DND-41 (cell line): Measurements from ENCODE around the gene ATXN2.
A peak's percentile ranks its signal among the peaks of the same experiment; 100 is the strongest.
"Not testable (repeated sequence)": the region's sequence is repeated elsewhere in the genome, so short reads cannot be mapped to it uniquely, and the experiment has no call there.

Experiments
- ATAC-seq: fragments of 200-7000 bp; cut with Tn5 transposase; 3 replicates; pipeline ENCODE4 v1.9.1; 2021; ENCODE audit warnings: low read depth; ENCODE audit not compliant: insufficient read depth
- DNase-seq: peaks from one replicate; pipeline ENCODE4 v3.0.0-alpha.2; 2020
- H2AFZ ChIP-seq: 2 replicates; pipeline ENCODE4 v1.6.0; 2012; ENCODE audit warnings: low read depth, low read length
- H3K27ac ChIP-seq: 2 replicates; pipeline ENCODE4 v1.5.1; 2012; ENCODE audit warnings: low read length, inconsistent platforms
- H3K27me3 ChIP-seq: fragments of 200-600 bp; sonication (generic); 2 replicates; pipeline ENCODE4 v1.6.0; 2012; ENCODE audit warnings: low read length, mild to moderate bottlenecking, inconsistent platforms; ENCODE audit not compliant: insufficient read depth, poor library complexity
- H3K36me3 ChIP-seq: 2 replicates; pipeline ENCODE4 v1.5.1; 2012; ENCODE audit warnings: low read length, inconsistent platforms; ENCODE audit not compliant: insufficient read depth
- H3K4me1 ChIP-seq: 2 replicates; pipeline ENCODE4 v1.5.1; 2012; ENCODE audit warnings: mild to moderate bottlenecking, low read length; ENCODE audit not compliant: insufficient read depth
- H3K4me2 ChIP-seq: 2 replicates; pipeline ENCODE4 v1.6.0; 2012; ENCODE audit warnings: mild to moderate bottlenecking, moderate library complexity, low read length, inconsistent platforms; ENCODE audit not compliant: insufficient read depth
- H3K4me3 ChIP-seq, 2 experiments: fragments of 200-600 bp in 1 of 2; shearing (Covaris generic) in 1 of 2; 2 replicates each; pipeline ENCODE4 v1.5.1; 2012 to 2016; ENCODE audit warnings: inconsistent platforms in 2 of 2, low read length in 2 of 2, mild to moderate bottlenecking in 2 of 2, low read depth in 1 of 2, moderate library complexity in 1 of 2
- H3K79me2 ChIP-seq: 2 replicates; pipeline ENCODE4 v1.6.0; 2012; ENCODE audit warnings: low read length, inconsistent platforms; ENCODE audit not compliant: insufficient read depth
- H3K9ac ChIP-seq: 2 replicates; pipeline ENCODE4 v1.6.0; 2012; ENCODE audit warnings: low read depth, mild to moderate bottlenecking, inconsistent platforms, low read length, moderate library complexity
- H3K9me3 ChIP-seq: 2 replicates; pipeline ENCODE4 v1.5.1; 2012; ENCODE audit warnings: low read length, moderate library complexity, mild to moderate bottlenecking, inconsistent platforms; ENCODE audit not compliant: insufficient read depth, severe bottlenecking
- H4K20me1 ChIP-seq: 2 replicates; pipeline ENCODE4 v1.6.0; 2012; ENCODE audit warnings: low read length; ENCODE audit not compliant: insufficient read depth
- EZH2 ChIP-seq: IDR thresholded peaks from 3 replicates; pipeline ENCODE4 v1.6.1; 2012; ENCODE audit warnings: borderline replicate concordance, low read depth, mild to moderate bottlenecking, moderate library complexity, low read length, inconsistent platforms; ENCODE audit not compliant: severe bottlenecking
- TF ChIP-seq, protein P1 (sequence below): IDR thresholded peaks from 2 replicates; pipeline ENCODE4 v1.5.1; 2012; ENCODE audit warnings: borderline replicate concordance, low read length, moderate library complexity, mild to moderate bottlenecking; ENCODE audit not compliant: poor library complexity, severe bottlenecking; ENCODE audit errors: extremely low read depth

Gene ATXN2

DNA sequence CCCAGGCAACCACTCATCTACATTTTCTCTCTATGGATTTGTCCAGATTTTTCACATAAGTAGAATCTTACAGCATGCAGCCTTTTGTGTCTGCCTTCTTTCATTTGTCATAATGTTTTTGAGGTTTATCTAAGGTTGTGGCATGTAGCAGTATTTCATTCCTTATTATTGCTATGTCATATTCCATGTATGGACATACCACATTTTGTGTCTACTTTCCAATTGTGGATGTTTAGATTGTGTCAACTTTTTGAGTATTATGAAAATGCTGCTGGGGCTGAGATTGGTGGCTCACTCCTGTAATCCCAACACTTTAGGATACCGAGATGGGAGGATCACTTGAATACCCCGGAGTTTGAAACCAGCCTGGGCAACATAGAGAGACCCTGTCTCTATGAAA, 3.2 kb upstream of the ATXN2 start:
- no peak overlapping the region for H3K4me2 ChIP-seq
- H3K27me3 ChIP-seq: no peaks in the 10 kb centered on the region
- no peak overlapping the region for H3K27ac ChIP-seq
- H3K9me3 ChIP-seq: no peaks in the 10 kb centered on the region
- no peak overlapping the region for H3K9ac ChIP-seq
- peaks cover 10% of the 10 kb centered on the region; the same call in 1 of the 2 replicates for H3K4me1 ChIP-seq
- peaks cover 20% of the 10 kb centered on the region for H3K79me2 ChIP-seq
- DNase-seq (no peak), ATAC-seq (no peak)
- H3K4me3 ChIP-seq: no peak overlapping the region
- TF ChIP-seq, protein P1, sequence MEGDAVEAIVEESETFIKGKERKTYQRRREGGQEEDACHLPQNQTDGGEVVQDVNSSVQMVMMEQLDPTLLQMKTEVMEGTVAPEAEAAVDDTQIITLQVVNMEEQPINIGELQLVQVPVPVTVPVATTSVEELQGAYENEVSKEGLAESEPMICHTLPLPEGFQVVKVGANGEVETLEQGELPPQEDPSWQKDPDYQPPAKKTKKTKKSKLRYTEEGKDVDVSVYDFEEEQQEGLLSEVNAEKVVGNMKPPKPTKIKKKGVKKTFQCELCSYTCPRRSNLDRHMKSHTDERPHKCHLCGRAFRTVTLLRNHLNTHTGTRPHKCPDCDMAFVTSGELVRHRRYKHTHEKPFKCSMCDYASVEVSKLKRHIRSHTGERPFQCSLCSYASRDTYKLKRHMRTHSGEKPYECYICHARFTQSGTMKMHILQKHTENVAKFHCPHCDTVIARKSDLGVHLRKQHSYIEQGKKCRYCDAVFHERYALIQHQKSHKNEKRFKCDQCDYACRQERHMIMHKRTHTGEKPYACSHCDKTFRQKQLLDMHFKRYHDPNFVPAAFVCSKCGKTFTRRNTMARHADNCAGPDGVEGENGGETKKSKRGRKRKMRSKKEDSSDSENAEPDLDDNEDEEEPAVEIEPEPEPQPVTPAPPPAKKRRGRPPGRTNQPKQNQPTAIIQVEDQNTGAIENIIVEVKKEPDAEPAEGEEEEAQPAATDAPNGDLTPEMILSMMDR: no peak
- TF ChIP-seq EZH2: no peak
- H3K36me3 ChIP-seq: peaks cover 2% of the 10 kb centered on the region; the same call in 1 of the 2 replicates
- peaks cover 10% of the 10 kb centered on the region; the same call in 1 of the 2 replicates for H4K20me1 ChIP-seq
- no peak overlapping the region for H2AFZ ChIP-seq

DNA sequence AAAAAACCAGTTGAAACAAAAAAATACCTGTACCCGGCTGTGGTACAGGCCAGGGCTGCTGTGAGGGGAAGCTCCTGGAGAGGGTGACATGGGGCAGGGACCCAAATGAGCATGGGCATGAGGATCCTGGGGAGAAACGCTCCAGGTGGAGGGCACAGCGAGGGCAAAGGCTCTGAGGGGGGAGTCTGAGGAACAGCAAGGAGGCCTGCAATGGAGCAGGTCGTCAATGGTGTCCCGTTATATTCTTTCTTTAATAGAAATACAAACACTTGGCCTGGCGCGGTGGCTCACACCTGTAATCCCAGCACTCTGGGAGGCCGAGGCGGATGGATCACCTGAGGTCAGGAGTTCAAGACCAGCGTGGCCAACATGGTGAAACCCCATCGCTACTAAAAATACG, 1.9 kb upstream of the ATXN2 start:
- not testable (repeated sequence) for H3K4me3 ChIP-seq, H3K27me3 ChIP-seq, H3K9ac ChIP-seq, H3K27ac ChIP-seq, H3K9me3 ChIP-seq, H2AFZ ChIP-seq, ATAC-seq, H3K4me2 ChIP-seq, DNase-seq, H3K36me3 ChIP-seq
- H3K4me1 ChIP-seq: peaks cover 24% of the 10 kb centered on the region
- H4K20me1 ChIP-seq: peaks cover 22% of the 10 kb centered on the region; the same call in 1 of the 2 replicates
- peaks cover 34% of the 10 kb centered on the region for H3K79me2 ChIP-seq

DNA sequence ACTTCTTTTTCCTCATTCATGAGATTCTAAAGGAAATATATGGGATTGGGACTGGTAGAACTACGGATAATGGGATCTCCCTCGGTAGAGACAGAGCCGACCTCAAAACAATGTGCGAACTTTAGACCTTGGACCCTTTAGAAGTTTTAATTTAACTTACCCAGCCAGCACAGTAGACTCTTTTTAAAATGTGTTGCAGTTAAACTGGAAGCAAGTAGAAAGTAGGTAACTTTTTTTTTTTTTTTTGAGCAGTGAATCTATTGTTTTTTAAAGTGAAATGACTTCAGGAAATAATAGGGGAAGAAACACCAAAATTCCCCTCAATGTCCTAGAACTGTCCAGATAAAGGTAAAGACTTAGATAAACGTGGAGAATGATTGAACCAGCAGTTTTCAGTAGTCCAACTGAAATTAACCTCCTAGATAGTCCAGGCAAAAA, 1.1 kb upstream of the ATXN2 start:
- Histone ChIP-seq H3K9me3 (no peaks in the 10 kb centered on the region), H3K79me2 (peaks cover 41% of the 10 kb centered on the region), H4K20me1 (peaks cover 29% of the 10 kb centered on the region), H3K4me2 (peak overlapping the region; percentile 87), H3K9ac (peak overlapping the region; percentile 62), H2AFZ (peak overlapping the region; percentile 82), H3K4me1 (peaks cover 30% of the 10 kb centered on the region), H3K27me3 (no peaks in the 10 kb centered on the region), H3K27ac (peak overlapping the region; percentile 98), H3K4me3 (peak overlapping the region; percentile 23 to 98; a peak in 3 of 4 replicates), H3K36me3 (peaks cover 2% of the 10 kb centered on the region; the same call in 1 of the 2 replicates)
- no peak for TF ChIP-seq EZH2
- TF ChIP-seq, protein P1: no peak
- DNase-seq: no peak
- no peak for ATAC-seq

DNA sequence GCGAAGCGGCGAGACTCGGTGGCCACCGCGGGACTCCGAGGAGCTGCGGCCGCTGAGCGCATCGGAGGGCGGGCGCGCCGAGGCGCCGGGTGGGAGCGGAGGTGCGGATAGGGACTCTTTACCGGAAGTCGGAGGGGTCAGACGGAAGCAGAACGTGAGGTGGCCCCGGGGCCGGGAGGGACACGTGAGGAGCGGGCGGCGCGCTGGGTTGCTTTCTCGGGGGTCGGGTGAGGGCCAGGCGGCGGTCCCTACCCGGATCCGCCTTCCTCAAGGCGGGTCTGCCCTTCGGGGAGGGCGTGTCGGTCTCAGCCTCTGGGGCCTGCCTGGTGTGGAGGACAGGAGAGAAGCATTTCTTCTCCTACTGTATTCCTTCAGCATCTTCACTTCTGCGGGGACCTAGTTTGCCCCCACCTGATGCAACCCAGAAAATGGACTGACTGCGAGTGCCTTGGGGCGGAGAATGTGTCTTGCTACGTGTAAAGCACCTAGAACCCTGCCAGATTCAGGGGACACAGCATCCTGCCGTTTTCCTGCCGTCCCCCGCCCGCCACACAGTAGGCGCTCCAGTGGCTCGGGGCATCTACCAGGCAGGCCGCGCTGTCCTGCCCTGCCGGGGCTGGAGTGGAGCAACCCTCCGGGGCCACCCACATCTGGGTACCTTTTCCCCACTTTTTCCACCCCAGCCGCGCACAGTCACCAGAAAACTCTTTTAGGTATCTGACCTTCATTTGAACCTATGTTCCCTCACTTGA, 514 bp upstream of the ATXN2 start:
- DNase-seq (peak; percentile 92), ATAC-seq (peak; percentile 86)
- Histone ChIP-seq H3K36me3 (peaks cover 2% of the 10 kb centered on the region; the same call in 1 of the 2 replicates), H4K20me1 (peaks cover 34% of the 10 kb centered on the region), H3K4me2 (peak overlapping the region; percentile 87), H3K27ac (peak overlapping the region; percentile 98), H3K9me3 (no peaks in the 10 kb centered on the region), H3K4me3 (peak overlapping the region; percentile 23 to 98; a peak in 3 of 4 replicates), H3K9ac (peak overlapping the region; percentile 62), H3K4me1 (peaks cover 36% of the 10 kb centered on the region), H3K27me3 (no peaks in the 10 kb centered on the region), H3K79me2 (peaks cover 47% of the 10 kb centered on the region), H2AFZ (peak overlapping the region; percentile 82)
- TF ChIP-seq EZH2: no peak
- TF ChIP-seq, protein P1: no peak
